Stimulated activated CD4-positive, alpha-beta T cell treated with anti-CD3 and anti-CD28 coated beads, Interleukin-1b, Interleukin-23, amount 100 ng/mL, for 4 hours (primary cell): ENCODE measurements around the gene BABAM2.
"Not testable (repeated sequence)": the region's sequence is repeated elsewhere in the genome, so short reads cannot be mapped to it uniquely, and the experiment has no call there.

Experiments used
- DNase-seq, 2 donors: peaks; one replicate each; pipeline ENCODE4 v3.0.0-alpha.2; 2020; ENCODE audit warnings: low read depth in 2 of 2

BABAM2 gene

DNA sequence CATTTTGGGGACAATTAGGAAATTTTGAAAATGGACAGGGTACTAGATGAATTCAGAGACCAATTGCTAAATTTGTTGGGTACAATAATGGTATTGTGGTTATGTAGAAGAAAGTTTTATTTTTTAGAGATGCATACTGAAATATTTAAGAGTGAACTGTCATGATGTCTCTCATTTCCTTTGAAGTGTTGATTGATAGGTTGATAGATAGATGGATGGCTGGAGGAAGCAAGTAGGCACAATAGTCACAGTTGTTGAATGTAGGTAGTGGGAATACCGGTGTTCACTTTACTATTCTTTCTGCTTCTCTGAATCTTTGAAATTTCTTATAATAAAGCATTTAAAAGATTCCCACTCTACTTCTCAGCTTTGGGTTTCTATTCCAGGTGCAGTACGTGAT is 350.4 kb downstream of the BABAM2 start:
- DNase-seq: no peak

DNA sequence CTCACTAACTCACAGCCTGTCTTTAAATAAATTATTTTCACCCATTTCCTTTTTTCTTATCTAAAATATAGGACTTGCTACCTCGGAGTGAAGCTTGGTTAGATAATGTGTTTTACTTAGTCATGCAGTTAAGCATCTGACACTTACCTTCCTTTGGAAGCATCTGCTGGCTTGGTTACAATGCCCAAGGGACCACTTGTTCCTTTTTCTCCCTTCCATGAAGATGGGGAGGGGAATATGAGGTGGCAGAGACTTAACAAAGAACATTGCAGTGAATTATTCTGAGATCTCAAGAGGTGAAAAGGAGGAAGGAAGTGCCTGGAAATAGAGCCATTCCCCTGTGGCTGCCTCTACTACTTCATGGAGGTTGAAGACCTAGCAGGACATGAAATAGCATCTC is 356.8 kb downstream of the BABAM2 start:
- DNase-seq: no peak

DNA sequence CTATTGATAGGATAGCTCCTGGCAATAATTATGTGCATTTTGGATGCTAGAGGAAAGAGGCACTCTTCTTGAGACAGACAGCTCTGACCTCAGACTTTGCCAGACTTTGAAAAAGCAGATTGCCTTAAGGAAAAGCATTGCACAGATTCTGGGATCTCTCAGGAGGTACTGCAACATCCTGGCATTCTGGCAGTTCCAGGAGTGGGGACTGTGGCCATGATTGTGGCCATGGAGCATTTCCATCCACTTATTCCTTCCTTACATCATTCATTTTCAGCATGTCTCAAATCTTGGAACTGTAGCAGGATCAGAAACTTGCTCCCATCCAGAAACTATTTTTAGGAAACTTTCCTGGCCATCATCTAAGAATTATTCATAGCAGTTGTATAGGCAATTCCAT is 357.2 kb downstream of the BABAM2 start:
- DNase-seq: no peak

DNA sequence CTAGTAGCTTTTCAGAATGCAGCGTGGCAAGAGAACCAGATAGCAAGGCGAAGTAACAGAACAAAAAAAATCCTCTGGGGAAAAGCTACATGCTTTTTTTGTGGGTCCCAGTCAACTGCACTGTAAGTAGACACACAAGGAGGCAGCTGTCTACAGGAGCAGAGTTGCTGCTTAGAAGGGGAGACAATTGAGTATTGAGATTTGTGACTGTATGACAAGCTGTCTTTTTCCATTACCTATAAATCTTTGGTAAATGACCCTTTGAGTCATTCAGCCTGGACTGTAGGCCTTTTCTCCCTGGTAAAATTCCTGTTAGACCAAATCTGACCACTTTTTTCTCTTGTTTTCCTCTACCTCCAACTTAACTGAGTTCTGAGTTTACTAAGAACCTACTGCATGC is 358.0 kb downstream of the BABAM2 start:
- no peak for DNase-seq

DNA sequence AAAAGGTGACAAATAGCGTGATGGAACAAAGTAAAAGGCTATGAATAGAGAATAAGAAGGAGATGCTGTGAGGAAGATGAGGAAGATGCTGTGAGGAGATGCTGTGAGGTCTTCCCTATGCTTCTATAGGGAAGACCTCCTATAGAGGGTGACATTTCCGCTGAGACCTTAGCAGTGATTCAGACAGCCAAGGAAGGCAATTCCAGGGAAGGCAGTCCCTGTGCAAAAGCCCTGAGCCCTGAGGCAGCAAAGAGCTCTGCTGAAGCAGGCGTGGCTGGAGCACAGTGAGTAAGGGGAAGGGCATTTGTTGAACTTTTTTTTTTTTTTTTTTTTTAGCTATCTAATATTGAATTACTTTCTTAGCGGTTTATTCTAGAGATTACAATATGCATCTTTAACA is 359.5 kb downstream of the BABAM2 start:
- DNase-seq: no peak

DNA sequence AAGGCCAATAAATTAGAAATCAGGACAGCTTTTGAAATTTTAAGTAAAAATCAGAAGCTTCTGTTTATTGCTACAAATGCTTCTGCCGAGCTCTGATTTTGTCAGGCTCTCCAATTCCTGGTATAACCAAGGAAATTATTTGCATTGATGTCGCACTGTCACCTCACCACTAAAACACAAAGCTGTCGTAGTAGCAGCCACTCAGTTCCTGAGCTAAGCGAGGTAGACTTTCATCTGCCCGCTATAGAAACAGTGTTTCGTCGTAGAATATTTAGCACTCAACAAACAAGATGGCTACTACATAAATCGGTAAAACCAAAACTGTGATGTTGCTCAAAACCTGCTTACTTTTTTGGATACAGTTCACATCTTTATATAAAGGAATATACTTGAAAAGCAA is 360.8 kb downstream of the BABAM2 start:
- no peak for DNase-seq

DNA sequence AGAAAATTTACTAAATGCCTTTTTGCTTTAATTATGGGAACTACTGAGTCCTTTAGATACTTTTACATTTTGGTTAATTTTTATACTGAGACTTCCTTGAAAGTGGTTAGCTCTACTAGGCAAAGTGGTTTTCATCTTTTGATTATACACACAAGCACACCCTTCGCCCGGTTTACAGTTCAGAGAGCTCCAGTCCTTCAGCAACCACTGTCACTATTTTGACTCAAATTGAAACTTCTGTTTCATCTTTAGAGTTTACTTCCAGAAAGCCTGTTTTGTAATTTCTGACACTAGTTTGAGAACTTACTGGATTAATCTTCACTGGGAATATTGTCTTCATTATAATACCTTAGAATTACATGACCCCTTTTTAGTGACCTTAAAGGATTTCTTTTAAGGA is 361.8 kb downstream of the BABAM2 start:
- no peak for DNase-seq

DNA sequence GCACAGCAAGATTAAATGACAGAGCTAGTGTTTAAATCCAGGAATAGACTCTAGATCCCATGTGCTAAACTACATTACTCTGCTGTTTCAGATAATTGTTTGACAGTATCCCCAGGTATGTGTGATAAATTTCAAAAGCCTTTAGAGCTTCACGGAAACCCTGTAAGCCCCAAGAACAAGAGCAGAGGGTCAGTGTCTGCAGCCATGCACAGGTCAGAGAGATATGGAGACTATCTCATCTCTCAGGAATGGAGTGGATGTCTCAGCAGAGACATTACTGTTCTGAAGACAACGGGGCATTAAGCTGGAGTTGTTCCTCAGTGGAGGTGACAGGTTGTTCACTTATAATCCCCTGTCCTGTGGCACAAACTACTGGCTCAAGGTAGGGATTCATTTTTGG is 363.0 kb downstream of the BABAM2 start:
- no peak for DNase-seq

DNA sequence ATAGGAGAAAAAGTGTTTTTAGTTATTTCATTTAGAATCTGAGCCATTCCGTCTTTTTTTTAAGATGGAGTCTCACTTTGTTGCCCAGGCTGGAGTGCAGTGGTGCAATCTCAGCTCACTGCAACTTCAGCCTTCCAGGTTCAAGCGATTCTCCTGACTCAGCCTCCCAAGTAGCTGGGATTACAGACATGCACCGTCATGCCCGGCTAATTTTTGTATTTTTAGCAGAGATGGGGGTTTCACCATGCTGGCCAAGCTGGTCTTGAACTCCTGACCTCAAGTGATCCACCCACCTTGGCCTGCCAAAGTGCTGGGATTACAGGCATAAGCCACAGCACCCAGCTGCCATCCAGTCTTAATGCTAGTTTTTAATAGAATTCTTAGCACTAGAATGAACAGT is 364.7 kb downstream of the BABAM2 start:
- DNase-seq: not testable (repeated sequence)

DNA sequence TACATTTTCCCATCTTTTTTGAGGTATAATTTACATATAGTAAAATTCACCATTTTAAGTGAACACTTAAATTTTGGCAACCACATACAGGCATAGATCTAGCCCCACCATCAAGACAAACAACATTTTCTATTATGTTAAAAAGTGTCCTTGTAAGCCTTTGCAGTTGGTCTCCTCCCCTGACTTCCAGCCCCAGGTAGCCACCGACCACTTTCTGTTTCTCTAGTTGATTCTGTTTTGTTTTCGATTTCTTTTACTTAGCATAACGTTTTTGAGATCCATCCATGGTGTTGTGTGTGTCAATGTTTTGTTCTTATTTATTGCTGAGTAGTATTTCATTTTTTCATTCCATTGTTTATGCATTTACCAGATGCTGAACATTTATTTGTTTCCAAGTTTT is 366.7 kb downstream of the BABAM2 start:
- no peak for DNase-seq

DNA sequence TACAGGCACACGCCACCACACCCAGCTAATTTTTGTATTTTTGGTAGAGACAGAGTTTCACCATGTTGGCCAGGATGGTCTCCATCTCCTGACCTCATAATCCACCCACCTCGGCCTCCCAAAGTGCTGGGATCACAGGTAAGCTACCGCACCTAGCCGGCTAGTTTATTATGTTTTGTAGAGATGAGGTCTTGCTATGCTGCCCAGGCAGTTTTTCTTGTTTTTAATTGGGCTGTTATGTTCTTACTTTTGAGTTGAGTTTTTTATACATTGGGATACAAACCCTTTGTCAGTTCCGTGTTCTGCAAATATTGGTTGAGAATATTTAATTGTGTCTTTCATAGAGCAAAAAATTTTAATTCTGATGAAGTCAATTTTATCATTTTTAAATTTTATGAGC is 368.7 kb downstream of the BABAM2 start:
- DNase-seq: not testable (repeated sequence)

DNA sequence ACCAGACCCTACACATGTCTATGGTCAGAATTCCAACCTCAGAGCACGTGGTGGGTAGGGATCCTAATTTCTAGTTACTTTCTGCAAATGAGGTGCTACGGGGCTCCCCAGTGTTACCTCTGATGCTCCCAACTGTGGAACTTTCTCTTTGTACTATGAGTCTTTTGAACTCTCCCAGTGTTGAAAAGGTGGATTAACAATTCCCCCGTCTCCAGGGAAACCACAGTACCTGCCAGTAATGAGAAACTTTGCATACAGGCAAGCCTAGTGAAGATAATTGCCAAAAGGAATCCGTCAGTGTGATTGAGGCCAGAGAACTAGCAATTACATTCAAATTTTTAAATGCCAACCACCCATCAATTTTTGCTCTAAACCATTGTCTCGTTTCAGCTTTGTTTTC is 373.2 kb downstream of the BABAM2 start:
- no peak for DNase-seq

DNA sequence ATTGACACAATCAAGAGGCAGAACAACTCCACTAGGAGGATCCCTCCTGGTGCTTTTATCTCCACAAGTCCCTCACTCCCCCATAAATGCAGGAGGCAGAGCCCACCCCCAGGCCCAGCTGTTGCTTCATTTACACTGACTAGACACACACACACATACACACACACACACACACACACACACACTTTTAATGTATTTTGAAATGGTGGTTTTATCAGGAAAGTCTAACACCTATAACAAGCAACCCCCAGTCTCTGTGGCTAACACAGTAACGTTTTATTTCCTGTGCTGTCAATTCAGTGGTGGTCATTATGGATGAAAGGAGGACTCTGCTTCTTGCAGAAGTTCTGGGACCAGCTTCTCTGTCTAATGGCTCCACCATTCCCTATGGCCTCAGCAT is 376.8 kb downstream of the BABAM2 start:
- DNase-seq: no peak

DNA sequence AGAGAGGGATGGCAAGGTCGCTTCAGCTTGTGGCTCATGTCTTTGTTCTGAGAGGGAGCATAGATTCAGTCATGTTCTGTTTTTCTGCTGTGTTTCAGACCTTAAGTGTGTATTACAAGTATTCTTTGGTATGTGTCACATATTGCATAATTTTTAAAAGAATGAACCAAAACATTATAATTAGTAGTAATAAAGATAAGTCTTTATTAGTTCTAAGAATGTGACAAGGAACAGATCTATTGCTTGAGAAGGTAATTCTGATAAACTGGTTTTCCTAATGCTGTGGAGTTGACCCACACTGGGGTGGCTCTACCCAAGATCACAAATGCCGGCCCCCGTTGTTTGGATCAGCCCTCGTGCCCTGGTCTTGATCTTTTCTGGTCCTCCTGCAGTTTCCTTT is 377.9 kb downstream of the BABAM2 start:
- DNase-seq: no peak

DNA sequence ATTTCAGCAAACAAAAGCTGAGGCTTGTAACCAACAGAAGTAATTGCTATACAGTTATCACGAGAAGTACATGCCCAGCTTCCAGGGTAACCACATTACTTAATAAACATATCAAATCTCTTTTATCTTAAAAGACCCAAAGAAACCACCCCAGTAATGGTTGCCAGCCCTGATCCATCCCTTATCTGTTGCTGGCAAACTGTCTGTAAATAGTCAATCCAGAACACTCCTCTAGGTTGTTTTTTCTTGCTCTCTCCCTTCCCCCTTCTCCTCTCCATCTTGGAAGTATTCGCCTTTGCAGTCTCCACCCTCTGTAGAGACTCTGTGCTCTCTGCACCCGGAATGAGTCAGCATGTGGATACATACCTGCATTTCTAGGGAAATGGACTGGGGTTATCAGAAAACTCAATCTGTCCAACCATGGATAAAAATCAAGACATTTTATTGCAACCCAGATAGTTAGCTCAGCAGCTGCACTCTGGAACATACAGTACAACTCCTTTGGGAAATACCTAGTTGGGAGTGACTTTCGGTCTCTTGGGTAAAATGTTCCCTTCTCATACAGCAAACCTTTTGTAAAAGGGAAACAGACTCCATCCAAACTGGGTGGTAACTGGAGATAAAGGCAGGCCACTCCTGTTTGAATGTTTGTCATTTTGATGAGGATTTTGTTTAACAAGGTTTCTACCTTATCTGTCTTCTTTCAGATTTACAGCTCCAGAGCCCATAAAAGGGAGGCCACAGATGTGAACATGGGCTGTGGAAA is 378.7 kb downstream of the BABAM2 start:
- no peak for DNase-seq

DNA sequence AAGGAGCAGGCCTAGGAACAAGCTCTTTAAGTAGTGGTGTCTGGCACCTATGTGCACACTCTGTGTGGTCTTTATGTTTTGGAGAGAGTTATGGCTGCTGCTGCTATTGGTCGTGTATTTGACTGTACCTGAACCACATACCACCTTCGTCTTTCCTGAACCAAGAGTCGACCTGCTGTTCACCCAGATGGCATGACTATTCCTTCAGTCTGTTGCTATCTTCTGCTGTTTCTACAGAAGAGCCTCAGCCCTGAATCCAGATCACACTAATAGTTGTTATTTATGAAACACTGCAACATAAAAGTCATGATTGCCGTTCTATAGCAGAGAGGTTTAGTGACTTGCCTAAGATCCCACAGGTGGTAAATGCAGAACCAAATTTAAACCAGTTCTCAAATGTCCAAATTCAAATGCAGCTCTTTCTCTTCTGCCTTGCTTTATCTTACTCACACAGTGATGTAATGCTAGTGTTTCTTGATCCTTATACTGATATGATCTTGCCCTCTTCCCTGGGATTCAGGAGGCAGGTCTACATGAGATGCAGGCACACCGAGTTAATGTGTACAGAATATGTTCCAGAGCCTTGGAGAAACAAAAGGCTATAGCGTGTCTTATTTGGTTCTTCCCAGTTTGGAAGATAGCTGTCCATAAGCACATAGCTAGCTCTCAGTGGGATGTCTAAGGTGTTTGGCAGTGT is 380.1 kb downstream of the BABAM2 start:
- DNase-seq: no peak

DNA sequence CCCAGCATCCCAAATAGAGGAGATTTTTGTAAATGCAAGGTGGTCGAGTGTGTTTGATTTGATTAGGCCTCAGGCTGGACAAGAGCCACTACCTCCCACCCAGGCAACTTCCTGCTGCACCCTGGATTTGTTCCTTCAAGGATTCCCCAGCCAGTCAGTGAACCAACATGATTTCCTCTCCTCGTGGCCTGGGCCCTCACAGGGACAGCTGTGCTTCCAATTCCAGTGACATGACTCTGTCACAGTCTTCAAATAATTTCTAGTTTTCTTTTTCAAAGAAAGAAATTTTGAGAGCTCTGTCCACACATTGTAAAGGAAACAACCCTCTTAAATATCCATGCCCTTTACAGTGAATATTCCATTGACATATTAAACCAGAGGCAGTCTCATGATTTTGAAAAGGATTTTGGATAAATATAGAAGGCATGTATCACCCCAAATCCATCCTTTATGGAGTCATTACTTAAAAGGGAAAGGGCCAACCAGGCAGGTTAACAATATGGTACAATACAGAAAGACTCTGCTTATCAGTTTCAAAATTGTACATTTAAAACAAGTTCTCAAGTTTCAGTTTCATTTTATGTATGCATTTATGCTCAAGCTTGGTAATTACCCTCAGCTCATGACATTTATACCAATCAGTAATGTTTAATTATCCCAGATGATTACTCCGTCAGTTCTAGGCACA is 380.8 kb downstream of the BABAM2 start:
- DNase-seq: no peak

DNA sequence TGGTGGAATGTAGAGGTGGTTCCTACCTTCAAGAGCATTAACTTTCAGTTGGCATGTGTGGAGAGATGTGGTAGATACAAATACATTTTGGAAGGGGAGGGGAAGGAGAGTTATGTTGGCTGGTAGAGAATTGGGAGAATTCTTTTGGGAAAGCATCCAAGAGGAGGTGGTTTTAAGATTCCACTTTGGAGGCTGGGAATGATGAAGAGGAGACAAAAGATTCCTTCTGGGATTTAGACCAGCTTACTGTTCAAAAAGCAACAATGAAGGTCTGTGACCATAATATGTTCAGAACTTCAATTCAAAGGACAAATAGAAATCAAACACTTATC is 381.4 kb downstream of the BABAM2 start:
- DNase-seq: no peak

DNA sequence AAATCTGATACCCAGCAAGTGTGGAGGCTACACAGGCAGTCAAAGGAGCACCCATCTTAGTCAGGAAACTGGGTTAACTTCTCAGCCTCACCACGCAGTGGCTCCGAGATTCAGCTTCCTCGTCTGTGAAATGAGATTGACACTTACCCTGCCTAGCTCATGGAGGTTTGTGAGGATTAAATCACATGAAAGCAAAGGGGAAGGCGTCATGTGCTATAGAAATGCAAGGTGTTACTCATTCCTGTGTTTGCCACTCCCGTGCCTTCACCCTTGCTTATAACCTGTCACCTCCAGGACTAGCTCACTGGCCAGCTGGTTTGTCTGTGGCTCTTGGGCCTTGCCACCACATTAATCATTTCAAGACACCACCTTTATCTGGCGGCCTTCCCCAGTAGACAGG is 383.2 kb downstream of the BABAM2 start:
- DNase-seq: no peak

DNA sequence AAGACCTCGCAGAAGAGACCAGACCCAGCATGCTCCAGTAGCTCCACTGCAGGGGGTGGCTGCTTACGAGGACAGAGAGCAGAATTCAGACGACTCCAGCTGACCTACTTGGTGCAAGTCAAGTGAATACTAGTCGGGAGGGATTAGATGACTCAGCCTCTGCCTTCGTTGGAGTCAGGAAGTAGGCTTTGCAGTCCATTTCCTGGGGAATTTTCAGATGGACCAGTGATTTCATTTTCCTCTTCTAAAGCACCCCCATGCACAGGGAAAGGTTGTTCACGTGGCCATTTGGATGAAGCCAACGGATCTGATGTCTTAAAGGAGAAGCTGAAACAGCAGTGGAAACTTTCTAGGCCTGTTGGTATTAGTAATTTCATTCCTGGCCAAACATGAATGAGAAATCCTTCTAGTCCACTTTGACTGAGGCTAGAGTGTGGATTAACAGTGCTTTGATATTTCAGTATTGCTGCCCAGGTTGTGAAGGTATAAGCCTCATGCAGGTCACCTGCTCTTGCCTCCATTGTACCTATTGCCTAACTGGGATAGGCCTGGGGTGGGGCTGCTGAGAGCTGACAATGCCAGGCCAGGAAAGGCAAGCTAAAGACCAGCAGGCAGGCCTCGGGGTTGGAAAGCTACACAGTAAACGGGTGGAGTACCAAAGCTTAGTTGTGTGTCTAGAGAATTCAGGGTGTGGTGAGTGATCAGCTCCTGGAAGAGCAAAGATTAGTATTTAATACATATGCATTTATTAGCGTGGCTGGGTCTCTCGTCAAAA is 384.6 kb downstream of the BABAM2 start:
- DNase-seq: no peak

DNA sequence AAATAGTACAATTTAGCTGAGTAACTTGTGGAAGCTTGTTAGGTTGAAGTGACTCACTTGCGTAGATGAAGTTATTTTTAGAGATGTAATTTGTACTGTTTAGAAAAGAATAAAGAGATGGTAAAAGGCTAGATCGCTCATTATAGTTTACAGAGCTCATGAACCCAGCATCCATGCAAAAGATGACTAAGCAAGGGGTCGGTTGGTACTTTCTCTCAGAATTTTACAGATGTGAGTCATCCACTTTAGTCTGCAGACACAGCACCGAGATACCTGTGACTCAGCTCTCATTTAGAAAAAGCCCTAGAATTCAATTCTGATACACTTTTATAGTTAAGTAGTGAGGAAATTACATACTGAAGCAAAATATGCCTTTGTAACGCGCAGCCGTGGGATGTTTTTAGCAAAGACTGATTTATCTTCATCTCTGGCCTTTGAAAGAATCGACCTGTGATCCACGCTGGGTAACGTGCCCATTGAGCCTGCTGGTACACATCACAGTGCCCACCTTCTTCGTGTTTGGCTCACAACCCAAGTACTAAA is 385.6 kb downstream of the BABAM2 start:
- peak; percentile 15 for DNase-seq

DNA sequence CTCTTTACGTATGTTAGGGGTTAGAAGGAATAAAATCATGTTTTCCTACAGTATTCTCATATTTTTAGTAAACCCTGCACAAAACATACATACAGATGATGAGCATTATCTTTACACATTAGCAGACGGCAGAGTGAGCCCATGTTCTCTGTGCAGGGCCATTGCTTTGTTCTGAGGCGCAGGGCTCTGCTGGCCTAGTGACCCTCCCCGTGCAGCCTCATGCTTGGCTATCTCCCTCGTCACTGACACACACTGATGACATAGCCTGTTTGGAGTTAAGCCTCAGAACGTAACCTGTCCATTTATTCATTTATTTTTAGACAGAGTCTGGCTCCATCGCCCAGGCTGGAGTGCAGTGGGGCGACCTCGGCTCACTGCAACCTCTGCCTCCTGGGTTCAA is 386.3 kb downstream of the BABAM2 start:
- DNase-seq: no peak
